GM10847 (cell line): ENCODE results near the gene TEKTIP1.

Experiments used
- POLR2A ChIP-seq: IDR thresholded peaks from 2 replicates; pipeline ENCODE4 v1.6.1; 2011; ENCODE audit not compliant: insufficient read length; ENCODE audit errors: extremely low read depth

The TEKTIP1 gene

DNA sequence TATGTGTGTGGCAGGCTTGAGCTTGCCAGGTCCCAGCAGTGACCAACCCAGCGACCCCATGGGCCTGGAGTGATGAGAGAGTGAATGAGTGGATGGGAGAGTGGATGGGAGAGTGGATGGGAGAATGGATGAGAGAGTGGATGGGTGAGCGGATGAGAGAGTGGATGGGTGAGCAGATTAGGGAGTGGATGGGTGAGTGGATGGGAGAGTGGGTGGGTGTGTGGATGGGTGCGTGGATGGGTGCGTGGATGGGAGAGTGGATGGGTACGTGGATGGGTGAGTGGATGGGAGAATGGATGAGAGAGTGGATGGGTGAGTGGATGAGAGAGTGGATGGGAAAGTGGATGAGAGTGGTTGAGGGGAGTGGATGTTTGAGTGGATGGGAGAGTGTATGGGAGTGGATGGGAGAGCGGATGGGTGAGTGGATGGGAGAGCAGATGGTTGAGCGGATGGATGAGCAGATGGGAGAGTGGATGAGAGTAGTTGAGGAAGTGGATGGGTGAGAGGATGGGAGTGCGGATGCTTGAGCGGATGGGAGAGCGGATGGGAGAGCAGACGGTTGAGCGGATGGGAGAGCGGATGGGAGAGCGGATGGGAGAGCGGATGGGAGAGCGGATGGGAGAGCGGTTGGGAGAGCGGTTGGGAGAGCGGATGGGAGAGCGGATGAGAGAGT is 10.3 kb upstream of the TEKTIP1 start:
- no peak for TF ChIP-seq POLR2A

DNA sequence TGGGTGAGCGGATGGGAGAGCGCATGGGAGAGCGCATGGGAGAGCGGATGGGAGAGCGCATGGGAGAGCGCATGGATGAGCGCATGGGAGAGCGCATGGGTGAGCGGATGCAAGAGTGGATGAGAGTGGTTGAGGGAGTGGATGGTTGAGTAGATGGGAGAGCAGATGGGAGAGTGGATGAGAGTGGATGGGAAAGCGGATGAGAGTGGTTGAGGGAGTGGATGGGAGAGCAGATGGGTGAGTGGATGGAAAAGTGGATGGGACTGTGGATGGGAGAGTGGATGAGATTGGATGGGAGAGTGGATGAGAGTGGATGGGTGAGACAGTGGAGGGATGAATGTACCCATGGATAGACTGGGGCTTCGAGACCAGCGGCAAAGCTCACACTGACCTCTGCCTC is 8.6 kb upstream of the TEKTIP1 start:
- no peak for TF ChIP-seq POLR2A

DNA sequence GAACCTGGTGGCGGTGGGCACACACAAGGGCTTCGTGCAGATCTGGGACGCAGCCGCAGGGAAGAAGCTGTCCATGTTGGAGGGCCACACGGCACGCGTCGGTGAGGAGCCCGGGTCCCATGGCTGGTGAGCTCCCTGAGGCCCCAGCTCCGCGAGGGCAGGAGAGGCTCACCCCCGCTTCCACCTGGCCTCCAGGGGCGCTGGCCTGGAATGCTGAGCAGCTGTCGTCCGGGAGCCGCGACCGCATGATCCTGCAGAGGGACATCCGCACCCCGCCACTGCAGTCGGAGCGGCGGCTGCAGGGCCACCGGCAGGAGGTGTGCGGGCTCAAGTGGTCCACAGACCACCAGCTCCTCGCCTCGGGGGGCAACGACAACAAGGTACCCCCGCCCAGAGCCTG is 7.3 kb upstream of the TEKTIP1 start:
- TF ChIP-seq POLR2A: no peak

DNA sequence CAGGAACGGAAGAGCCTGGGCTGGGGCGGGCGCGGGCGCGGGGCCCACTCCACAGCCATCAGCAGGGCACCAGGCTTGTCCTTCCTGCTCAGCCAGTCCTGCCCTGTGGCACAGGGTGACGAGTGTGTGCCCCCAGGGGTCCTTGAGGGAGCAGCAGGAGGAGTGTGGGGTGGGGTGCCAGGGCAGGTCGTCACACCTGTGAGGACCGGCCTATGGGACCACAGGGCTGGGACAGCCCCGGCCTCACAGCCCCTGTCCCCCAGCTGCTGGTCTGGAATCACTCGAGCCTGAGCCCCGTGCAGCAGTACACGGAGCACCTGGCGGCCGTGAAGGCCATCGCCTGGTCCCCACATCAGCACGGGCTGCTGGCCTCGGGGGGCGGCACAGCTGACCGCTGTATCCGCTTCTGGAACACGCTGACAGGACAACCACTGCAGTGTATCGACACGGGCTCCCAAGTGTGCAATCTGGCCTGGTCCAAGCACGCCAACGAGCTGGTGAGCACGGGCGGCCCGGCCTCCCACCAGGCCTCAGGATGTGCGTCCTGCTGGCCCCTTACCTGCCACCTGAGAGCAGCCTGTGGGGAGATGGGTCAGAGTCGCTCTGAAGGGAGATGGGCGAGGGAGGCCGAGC is 6.7 kb upstream of the TEKTIP1 start:
- TF ChIP-seq POLR2A: no peak

DNA sequence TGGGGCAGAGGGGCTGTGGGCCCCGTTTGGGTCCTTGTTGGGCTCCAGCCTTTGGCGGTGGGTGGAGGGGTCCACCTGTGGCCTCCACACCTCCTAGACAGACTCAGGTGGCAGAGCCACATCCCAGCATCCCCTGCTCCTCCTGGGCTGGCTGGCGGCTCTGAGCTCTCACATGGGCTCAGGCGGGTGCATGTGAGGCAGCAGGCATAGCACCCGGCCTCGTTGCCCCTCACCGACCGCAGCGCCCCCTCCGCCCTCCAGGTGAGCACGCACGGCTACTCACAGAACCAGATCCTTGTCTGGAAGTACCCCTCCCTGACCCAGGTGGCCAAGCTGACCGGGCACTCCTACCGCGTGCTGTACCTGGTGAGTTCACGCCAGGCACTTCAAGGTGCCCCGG is 5.9 kb upstream of the TEKTIP1 start:
- TF ChIP-seq POLR2A: no peak

DNA sequence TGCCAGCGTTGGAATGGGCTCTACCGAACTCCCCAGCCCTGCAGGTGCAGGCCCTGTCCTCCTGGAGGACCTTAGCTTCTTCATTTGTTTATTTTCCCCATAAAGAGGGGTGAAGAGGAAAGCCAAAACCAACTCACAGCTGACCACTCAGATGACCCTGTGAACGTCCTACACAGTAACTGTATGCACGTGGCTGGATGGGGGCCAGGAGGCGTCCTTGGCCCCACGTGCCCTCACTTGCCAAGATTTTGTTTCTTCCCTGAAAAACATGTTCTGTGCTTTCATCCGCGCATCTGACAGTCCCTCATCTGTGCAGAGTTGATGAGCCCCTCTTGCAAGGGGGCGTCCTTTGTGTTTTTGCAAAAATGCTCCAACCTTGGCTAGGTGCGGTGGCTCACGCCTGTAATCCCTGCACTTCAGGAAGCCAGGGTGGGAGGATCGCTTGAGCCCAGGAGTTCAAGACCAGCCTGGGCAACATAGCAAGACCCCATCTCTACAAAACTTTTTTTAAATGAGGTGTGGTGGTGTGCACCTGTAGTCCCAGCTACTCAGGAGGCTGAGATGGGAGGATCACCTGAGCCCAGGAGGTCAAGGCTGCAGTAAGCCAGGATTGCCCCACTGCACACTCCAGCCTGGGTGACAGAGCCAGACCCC is 5.3 kb upstream of the TEKTIP1 start:
- TF ChIP-seq POLR2A: no peak

DNA sequence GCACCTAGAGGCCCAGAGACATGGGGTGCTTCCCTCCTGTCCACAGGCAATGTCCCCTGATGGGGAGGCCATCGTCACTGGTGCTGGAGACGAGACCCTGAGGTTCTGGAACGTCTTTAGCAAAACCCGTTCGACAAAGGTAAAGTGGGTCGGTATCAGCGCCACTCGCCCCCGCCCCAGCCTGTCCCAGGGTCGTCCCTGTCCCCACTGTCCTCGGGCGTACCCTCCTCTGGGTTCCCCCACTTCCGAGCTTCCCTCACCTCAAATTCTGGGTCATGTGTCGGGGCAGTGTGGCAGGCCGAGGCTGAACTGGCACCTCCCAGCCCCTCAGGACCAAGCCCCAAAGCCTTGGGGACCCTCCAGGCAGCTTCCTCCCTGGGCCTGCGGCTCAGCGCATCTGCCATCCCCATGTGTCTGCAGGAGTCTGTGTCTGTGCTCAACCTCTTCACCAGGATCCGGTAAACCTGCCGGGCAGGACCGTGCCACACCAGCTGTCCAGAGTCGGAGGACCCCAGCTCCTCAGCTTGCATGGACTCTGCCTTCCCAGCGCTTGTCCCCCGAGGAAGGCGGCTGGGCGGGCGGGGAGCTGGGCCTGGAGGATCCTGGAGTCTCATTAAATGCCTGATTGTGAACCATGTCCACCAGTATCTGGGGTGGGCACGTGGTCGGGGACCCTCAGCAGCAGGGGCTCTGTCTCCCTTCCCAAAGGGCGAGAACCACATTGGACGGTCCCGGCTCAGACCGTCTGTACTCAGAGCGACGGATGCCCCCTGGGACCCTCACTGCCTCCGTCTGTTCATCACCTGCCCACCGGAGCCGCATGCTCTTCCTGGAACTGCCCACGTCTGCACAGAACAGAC is 4.4 kb upstream of the TEKTIP1 start:
- no peak for TF ChIP-seq POLR2A

DNA sequence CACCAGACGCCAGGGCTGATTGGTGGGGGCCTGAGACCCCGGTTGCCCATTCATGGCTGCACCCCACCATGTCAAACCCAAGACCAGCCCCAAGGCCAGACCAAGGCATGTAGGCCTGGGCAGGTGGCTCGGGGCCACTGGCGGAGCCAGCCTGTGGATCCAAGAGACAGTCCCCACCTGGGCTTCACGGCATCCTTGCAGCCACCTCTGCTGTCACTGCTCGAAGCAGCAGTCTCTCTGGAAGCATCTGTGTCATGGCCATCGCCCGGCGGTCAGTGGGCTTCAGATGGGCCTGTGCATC is 3.8 kb upstream of the TEKTIP1 start:
- no peak for TF ChIP-seq POLR2A

DNA sequence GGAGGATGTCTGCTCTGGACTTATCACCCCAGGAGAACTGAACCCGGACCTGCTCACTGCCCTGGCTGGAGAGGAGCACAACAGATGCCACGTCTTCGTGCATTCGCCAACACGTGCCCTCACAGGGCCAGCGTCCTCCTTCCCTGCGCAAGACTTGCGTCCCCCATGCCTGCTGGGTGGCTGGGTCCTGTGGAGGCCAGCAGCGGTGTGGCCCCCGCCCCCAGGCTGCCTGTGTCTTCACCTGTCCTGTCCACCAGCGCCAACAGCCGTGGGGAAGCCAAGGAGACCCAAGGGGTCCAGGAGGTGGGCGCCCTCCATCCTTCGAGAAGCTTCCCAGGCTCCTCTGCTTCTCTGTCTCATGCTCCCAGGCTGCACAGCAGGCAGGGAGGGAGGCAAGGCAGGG is 3.4 kb upstream of the TEKTIP1 start:
- TF ChIP-seq POLR2A: no peak

DNA sequence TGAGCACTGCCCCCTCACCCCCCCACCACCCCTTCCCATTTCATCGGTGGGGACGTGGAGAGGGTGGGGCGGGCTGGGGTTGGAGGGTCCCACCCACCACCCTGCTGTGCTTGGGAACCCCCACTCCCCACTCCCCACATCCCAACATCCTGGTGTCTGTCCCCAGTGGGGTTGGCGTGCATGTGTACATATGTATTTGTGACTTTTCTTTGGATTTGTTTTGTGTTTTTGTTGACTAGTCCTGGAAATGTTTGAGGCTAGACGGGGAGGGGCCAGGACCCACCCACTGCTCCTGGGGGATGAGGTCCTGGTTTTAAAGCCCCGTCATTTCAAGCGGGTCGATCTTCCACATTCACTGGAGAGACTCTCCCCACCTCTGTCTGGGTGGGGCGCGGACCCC is 3.0 kb upstream of the TEKTIP1 start:
- no peak for TF ChIP-seq POLR2A

DNA sequence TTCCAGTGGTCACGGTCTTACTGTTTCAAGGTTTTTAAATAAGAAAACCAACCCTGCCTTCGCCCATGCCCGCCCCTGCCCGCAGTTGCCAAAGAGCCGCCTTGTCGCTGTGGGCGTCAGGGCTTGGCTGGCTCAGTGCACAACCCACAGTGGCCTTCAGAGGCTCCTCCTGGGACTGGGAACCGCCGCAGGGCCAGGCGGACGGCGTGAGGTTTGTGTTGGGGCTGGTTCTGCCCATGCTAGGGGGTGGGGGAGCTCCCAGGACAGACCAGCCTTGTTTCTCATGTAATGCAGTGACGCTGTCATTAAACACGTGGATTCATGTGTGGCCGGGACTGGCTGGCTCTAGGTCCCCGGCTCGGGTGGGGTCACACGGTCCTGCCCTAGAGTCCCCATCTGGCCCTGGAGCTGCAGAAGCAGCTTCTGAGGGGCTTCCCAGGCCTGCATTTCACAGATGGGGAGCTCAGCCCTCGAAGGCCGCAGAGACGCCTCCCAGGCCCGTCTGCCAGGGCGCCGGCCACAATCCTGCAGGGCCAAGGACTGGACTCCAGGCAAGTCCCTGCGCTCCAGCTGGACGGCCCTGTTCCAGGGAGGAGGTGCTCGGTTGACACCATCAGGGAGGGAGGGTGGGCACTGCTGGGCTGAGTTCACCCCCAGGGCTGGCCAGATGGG is 2.4 kb upstream of the TEKTIP1 start:
- TF ChIP-seq POLR2A: no peak

DNA sequence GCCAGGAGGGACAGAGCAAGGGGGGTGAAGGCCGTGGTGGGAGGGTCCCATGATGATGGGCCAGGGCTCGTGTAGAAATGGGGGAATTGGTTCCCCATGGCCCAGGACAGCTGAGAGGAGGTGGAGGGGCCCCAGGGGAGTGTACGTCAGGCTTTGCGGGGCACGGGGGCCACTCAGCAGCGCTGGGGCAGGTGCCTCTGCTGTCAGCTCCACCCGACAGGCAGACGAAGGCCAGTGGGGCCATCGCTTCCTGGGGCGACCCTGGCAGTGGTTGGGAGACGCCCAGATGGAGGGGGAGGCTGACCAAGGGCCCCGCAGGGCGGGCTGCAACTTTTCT is 1.9 kb upstream of the TEKTIP1 start:
- no peak for TF ChIP-seq POLR2A

DNA sequence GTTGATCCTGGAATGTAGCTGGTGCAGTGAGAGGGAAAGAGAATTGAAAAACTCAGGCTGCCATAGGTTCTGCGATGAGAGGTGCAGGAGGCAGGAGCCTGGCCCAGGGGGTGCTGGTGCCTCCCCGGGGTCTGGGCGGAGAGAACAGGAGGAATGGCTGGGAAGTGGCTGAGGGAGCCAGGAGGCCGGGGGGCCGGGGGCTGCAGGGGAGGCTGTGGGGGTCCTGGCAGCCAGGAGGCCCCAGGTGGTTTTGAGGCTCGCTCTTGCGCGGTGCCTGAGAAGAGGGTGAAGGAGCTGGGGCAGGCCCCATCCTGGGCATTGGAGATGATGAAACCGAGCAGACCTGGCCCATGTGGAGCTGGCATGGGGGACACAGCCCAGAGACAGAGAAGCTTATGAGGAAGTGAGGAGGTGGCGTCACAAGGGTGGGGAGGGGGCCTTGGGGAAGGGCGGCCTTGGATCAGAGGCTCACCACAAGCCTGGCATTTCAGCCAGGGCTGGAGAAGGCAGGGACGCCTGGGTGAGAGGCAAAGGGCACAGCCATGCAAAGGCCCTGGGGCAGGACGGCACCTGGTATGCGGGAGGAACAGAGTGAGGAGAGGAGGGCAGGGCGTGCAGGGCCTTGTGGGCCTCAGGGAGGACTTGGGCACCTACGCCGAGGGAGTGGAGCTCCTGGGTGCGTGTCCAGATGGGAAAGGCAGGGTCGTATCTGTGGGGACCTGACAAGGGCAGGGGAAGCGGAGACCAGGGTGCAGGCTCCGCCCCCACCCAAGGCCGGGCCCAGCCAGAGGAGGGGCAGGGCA is 1.3 kb upstream of the TEKTIP1 start:
- no peak for TF ChIP-seq POLR2A

DNA sequence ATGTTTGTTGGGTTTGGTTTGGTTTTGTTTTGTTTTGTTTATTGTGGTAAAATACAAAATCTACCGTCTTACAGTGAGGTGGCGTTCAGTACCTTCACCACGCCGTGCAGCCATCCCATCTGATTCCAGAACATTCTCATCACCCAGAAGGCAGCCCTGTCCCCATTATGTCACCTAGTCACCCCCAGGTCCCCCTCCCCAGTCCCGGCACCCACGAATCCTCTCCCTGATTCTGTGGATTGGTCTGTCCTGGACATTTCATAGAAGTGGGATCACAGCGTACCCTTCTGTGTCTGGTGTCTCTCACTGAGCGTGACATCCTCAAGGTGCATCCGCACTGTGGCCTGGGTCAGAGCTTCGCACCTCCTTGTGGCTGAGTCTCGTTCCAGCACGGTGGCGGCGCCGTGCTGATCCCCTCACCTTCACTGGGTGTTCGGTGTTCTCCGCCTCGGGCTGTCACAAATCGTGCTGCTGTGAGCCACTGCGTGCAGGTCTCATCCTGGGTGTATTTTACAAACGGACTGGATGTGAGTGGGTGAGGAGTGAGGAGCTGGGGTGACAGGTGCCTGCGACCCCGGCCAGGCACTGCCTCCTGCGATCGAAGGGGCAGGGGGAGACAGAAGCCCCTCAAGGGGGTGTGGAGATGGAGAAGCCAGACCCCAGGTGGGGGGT is 580 bp upstream of the TEKTIP1 start:
- no peak for TF ChIP-seq POLR2A
